Thyroid gland (tissue), 4 donors: ENCODE data around the gene COL23A1. TPM values are rescaled to one million over a fixed set of nuclear protein-coding genes. Genes with fewer than 3 reads are reported as not detected.
"Not testable (repeated sequence)": the region's sequence is repeated elsewhere in the genome, so short reads cannot be mapped to it uniquely, and the experiment has no call there.

ENCODE experiments used
- DNase-seq, 2 donors: peaks; one replicate each; pipeline ENCODE4 v3.0.0-alpha.2; 2019
- H3K27ac ChIP-seq, 3 donors: fragments of 200-600 bp; sonication (generic); 1 replicate in 2 of 3; 2 replicates in 1 of 3; pipeline ENCODE4 v1.5.1; 2016 to 2019; ENCODE audit warnings: mild to moderate bottlenecking in 1 of 3, moderate library complexity in 1 of 3
- H3K27me3 ChIP-seq: fragments of 200-600 bp; sonication (generic); one replicate; pipeline ENCODE4 v1.5.1; 2019
- H3K36me3 ChIP-seq, 2 donors: fragments of 200-600 bp; sonication (generic); one replicate each; pipeline ENCODE4 v1.5.1; 2016 to 2019
- H3K4me1 ChIP-seq, 2 donors: fragments of 200-600 bp; sonication (generic); one replicate each; pipeline ENCODE4 v1.5.1; 2017 to 2019
- H3K4me3 ChIP-seq, 3 donors: fragments of 200-600 bp; sonication (generic); replicated peaks in 1 of 3; 1 replicate in 2 of 3; 2 replicates in 1 of 3; pipeline ENCODE4 v1.5.1; 2016; ENCODE audit warnings: mild to moderate bottlenecking in 1 of 3
- H3K9me3 ChIP-seq: fragments of 200-600 bp; sonication (generic); one replicate; pipeline ENCODE4 v1.5.1; 2017
- CTCF ChIP-seq, 6 experiments: fragments of 200-600 bp in 3 of 6; fragments of 450-650 bp in 3 of 6; sonication (generic) in 3 of 6; IDR thresholded peaks; one replicate each; pipeline ENCODE4 v1.5.1; 2016 to 2019; ENCODE audit warnings: antibody characterized with exemption in 6 of 6, mild to moderate bottlenecking in 2 of 6, inconsistent platforms in 1 of 6, moderate library complexity in 1 of 6
- POLR2A ChIP-seq, 2 donors: fragments of 450-650 bp; IDR thresholded peaks; one replicate each; pipeline ENCODE4 v1.6.1; 2017; ENCODE audit warnings: antibody characterized with exemption in 2 of 2, mild to moderate bottlenecking in 2 of 2, moderate library complexity in 1 of 2
- WGBS, 2 donors: methylation state at CpG; one replicate each; pipeline ENCODE4 v1.1.5; 2017; 5-methylcytosine and 5-hydroxymethylcytosine counted together
- intact Hi-C: fragments of 100-400 bp; cut with DNase I; formaldehyde crosslinking; loops from one replicate; pipeline ENCODE4 v1.15.1; 2023
- total RNA-seq, 4 donors: library from RNA; depleted of rRNA; stranded (reverse); fragments of >200 nt; gene quantifications; one replicate each; pipeline ENCODE4 v1.2.3, GENCODE V29; 2016

Gene COL23A1
- total RNA-seq, 4 donors from 2014 or later: 76.6 to 108 (median 95.7) TPM

- Histone ChIP-seq H3K4me1 (peaks cover 8 to 10% of the 10 kb centered on the region in 2 donors), H3K27ac (peak overlapping the region; percentile 18 to 78 (median 72)), H3K27me3 (no peaks in the 10 kb centered on the region), H3K36me3 (no peaks in the 10 kb centered on the region), H3K9me3 (no peaks in the 10 kb centered on the region), H3K4me3 (no peak overlapping the region)
- intact Hi-C loops: no loop called here
- peak; percentile 51 to 53 for DNase-seq
- WGBS, 2 donors: 22 to 49% methylated on average over 17 of the region's 17 CpGs
- TF ChIP-seq POLR2A (IDR thresholded peaks at IDR 0.05) (no peak), CTCF (IDR thresholded peaks at IDR 0.05) (no peak)
Measured at GRCh38 chr5:178372142-178372571, 218.0 kb downstream of the COL23A1 start.

DNA sequence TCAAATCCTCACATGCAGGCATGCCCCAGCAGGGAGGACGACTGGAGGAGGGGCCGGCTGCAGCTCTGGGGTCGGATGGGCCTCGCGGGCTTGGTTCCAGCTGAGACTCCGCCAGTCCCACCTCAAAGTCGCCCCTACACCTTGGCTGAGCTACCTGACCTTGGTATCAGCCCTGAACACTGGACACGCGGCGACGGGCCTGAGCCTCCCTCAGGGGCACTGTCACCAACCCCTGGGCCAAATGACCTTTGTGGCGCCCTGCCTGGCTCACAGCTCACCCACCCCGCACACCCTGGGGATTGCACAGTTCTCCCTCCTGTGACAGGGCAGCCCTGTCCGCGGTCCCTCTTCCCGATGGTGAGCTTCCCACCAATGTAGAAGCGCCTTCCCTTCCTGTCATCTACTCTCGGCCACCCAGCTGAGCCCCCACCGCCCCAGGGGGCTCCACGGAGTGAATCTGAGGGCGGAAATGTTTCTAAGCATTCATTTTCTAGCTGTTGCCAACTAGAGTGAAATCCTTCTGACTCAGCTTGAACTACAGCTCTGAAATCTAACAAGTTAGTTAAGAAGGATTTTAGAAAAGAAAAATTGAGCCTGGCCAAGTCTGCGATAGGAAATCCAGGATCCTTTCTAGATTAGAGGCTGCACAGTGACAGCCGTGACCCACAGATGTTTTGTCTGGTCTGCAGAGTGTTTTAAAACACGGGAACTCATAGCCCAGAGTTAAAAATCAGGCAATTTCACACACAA lies 218.7 kb downstream of the COL23A1 start:
- Histone ChIP-seq H3K4me3 (no peak overlapping the region), H3K36me3 (no peaks in the 10 kb centered on the region), H3K27me3 (no peaks in the 10 kb centered on the region), H3K27ac (peak overlapping the region; percentile 18 to 78 (median 72)), H3K4me1 (peaks cover 8 to 10% of the 10 kb centered on the region in 2 donors), H3K9me3 (no peaks in the 10 kb centered on the region)
- intact Hi-C loops: no loop called here
- TF ChIP-seq POLR2A (IDR thresholded peaks at IDR 0.05) (no peak), CTCF (IDR thresholded peaks at IDR 0.05) (no peak)
- DNase-seq: no peak
- whole genome bisulfite sequencing, 2 donors: 64 to 65% methylated on average over 19 of the region's 24 CpGs

DNA sequence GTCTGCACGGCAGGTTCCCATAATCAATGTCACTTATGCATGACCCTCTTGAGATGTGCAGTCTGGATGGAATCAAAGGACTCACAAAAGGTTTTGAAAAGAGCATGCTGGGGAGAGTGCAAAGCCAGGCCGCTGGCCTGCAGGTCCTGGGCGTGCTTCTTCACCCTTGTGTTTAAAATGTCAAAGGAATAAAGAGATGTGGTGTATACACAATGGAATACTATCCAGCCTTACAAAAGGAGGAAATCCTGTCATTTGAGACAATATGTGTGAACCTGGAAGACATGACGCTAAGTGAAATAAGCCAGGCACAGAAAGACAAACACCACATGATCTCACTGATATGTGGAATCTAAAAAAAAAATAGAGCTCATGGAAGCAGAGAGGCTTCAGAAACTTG lies 220.1 kb downstream of the COL23A1 start:
- 78 to 87% methylated on average over 4 of the region's 4 CpGs for WGBS, 2 donors
- H3K27ac ChIP-seq: no peak overlapping the region
- no peaks in the 10 kb centered on the region for H3K9me3 ChIP-seq
- peaks cover 8 to 10% of the 10 kb centered on the region in 2 donors for H3K4me1 ChIP-seq
- no peak overlapping the region for H3K4me3 ChIP-seq
- intact Hi-C loops: no loop called here
- no peaks in the 10 kb centered on the region for H3K36me3 ChIP-seq
- no peak for TF ChIP-seq POLR2A (IDR thresholded peaks at IDR 0.05)
- TF ChIP-seq CTCF (IDR thresholded peaks at IDR 0.05): no peak
- H3K27me3 ChIP-seq: no peaks in the 10 kb centered on the region
- DNase-seq: no peak

DNA sequence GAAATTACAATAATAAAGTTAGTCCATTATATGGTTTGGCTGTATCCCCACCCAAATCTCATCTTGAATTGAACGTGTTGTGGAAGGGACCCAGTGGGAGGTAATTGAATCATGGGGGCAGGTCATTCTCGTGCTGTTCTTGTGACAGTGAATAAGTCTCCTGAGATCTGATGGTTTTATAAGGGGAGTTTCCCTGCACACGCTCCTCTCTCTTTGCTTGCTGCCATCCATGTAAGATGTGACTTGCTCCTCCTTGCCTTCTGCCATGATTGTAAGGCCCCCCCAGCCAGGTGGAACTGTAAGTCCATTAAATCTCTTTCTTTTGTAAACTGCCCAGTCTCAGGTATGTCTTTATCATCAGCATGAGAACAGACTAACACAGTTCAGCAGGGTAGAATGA lies 220.7 kb downstream of the COL23A1 start:
- WGBS, 2 donors: 94 to 97% methylated on average over 3 of the region's 3 CpGs
- intact Hi-C loops, H3K27me3 ChIP-seq, H3K4me3 ChIP-seq, H3K36me3 ChIP-seq, DNase-seq, H3K27ac ChIP-seq, H3K9me3 ChIP-seq: not testable (repeated sequence)
- H3K4me1 ChIP-seq: peaks cover 8 to 10% of the 10 kb centered on the region in 2 donors

DNA sequence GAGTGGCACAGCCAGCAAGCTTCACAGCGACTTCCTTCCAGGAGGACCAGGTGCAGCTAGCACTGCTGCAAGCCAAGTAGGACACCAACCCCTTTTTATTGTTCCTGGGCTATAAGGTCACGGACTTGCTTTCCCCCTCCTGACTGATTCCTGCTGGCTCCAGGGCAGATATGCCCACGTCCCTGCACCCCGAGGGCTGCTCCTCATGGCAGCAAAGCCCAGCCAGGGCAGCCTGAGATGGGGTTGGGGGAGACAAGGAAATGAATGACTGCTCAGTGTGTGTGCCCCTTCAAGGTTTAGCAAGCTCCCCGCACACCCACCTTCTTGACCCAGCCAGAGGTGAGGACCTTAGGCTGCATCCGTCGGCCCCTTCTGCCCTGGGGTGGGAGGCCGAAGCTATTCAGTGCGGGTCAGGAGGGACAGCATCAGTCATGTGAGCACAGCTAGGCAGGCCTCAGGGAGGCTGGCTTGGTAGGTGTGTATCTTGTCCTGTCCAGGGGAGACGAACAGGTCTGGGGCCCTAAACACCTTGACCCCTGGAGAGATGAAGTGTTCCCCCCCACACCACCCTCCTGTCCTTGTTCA lies 221.4 kb downstream of the COL23A1 start:
- WGBS, 2 donors: 96 to 98% methylated on average over 6 to 7 of the region's 10 CpGs
- H3K9me3 ChIP-seq: no peaks in the 10 kb centered on the region
- no peaks in the 10 kb centered on the region for H3K36me3 ChIP-seq
- TF ChIP-seq CTCF (IDR thresholded peaks at IDR 0.05): no peak
- TF ChIP-seq POLR2A (IDR thresholded peaks at IDR 0.05): no peak
- H3K4me1 ChIP-seq: peaks cover 8 to 10% of the 10 kb centered on the region in 2 donors
- no peak overlapping the region for H3K27ac ChIP-seq
- intact Hi-C loops: no loop called here
- H3K27me3 ChIP-seq: no peaks in the 10 kb centered on the region
- DNase-seq: no peak
- H3K4me3 ChIP-seq: no peak overlapping the region
